Measurements from ENCODE around the gene ACSF3.

ACSF3 gene

DNA sequence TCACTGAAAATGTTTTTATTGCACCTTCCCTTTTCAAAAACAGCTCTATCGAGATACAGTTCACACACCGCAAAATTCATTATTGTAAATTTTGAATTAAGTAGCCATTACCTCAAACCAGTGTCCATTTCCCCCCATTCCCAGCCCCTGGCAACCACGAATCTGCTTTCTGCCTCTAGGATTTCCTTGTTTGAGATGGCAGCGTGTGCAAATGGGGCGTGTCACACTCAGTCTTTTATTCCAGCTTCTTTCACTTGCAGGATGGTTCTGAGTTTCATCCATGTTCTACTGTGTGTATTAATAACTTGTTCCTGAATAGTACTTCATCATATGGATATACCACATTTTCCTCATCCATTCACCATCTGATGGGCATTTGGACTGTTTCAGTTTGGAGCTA, 14.8 kb downstream of the ACSF3 start:
- no peak for DNase-seq (ENCODE audit: low read depth in 1 of 2, low spot score in 1 of 2)

DNA sequence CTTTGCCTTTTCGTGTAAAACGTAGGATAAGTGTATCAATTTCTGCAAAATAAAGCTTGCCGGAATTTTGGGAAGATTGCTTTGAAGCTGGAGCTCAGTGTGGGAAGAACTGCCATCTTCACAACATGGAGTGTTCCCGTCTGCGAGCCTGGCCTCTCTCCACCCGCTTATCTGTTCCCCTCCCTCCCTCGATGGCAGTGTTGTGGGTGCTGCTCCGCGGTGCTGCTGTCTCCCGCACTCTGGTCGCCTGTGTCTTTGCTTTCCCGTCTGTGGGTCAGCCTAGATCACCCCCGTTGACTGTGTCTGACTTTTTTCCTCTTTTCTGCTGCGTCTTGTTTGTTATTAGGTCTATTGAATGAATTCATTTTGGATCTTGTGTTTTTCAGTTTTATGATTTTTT, 17.0 kb downstream of the ACSF3 start:
- DNase-seq (ENCODE audit: low read depth in 1 of 2, low spot score in 1 of 2): no peak

- no peak for DNase-seq (ENCODE audit: low read depth in 1 of 2, low spot score in 1 of 2)
These were observed 17.6 kb downstream of the ACSF3 start for GRCh38 chr16:89111263-89111662.

DNA sequence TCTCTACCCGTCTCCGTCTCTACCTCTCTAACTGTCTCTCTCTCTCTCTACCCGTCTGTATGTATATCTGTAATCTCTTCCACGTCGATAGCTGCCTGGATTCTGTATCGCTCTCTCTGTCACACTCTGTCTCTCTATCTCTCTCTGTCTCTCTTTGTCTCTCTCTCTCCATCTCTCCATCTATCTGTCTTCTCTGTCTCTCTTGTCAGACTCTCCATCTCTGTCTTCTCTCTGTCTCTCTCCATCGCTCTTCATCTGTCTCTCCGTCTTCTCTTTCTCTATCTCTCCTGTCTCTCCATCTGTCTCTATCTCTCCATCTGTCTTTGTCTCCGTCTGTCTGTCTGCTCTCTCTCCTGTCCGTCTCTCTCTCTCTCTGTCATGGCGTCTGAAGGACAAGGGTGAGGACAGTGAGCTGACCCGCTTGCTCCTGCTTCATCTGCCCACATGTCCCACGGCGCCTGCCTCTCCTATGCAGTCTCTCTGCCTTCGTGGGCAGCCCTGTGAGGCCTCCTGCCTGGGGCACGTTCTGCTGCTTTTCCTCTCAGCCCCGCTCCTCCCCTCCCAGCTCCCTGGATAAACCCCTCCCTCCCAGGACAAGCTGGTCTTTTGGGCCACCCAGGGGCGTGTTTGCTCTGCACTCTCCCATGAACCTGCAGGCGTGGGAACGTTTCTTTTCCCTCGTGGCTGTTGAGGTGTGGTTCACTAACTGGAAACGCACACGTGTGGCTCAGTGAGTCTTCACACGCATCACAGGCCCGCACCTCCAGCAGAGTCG, 18.9 kb downstream of the ACSF3 start:
- no peak for DNase-seq (ENCODE audit: low read depth in 1 of 2, low spot score in 1 of 2)

DNA sequence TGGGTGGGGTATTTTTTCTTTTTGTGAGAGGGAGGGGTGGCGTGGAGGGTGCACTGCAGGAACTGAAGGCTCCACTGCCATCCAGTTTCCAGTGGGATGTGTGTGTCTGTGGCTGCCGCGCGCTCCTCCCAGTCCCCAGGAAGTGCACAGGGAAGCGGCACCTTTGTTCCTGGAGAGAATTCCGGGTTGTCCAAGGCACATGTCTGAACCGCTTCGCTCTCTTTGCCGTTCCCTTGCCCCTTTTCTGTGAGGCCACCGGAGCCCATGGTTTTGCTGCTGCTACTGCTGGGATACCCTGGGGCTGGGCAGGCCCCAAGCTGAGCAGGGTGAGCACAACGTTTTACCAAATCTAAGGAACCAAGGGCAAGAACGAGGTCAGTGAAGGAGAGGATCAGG, 19.5 kb downstream of the ACSF3 start:
- no peak for DNase-seq (ENCODE audit: low read depth in 1 of 2, low spot score in 1 of 2)

DNA sequence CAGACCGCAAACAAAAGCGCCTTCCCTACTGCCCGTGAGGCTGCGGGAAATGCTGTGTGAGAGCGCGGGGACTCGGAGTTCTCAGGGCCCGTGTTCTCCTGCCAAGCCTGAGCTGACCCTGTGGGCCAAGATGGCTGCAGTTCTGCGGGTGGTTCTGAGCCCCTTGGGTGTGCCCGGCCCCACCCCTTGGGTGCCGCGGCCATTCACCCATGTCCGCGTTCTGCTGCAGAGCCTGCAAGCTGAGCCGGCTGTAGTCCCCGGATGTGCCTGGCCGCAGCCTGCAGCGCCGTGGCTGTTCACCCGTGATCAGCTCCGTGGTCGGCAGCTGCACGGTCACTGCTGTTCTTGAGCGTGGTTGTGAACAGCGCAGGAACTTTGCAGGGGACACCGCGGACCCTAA, 20.0 kb downstream of the ACSF3 start:
- DNase-seq (ENCODE audit: low read depth in 1 of 2, low spot score in 1 of 2): no peak

- DNase-seq (ENCODE audit: low read depth in 1 of 2, low spot score in 1 of 2): no peak
These were observed 20.7 kb downstream of the ACSF3 start for GRCh38 chr16:89114159-89114981.

GRCh38 chr16:89115216-89115861, 21.7 kb downstream of the ACSF3 start:
- peak; percentile 77 to 81 for DNase-seq (ENCODE audit: low read depth in 1 of 2, low spot score in 1 of 2)

GRCh38 chr16:89116341-89117226, 22.9 kb downstream of the ACSF3 start:
- DNase-seq (ENCODE audit: low read depth in 1 of 2, low spot score in 1 of 2): no peak

GRCh38 chr16:89117227-89117974, 23.7 kb downstream of the ACSF3 start:
- DNase-seq (ENCODE audit: low read depth in 1 of 2, low spot score in 1 of 2): no peak

GRCh38 chr16:89117975-89118289, 24.3 kb downstream of the ACSF3 start:
- no peak for DNase-seq (ENCODE audit: low read depth in 1 of 2, low spot score in 1 of 2)

GRCh38 chr16:89118361-89119165, 24.9 kb downstream of the ACSF3 start:
- no peak for DNase-seq (ENCODE audit: low read depth in 1 of 2, low spot score in 1 of 2)

DNA sequence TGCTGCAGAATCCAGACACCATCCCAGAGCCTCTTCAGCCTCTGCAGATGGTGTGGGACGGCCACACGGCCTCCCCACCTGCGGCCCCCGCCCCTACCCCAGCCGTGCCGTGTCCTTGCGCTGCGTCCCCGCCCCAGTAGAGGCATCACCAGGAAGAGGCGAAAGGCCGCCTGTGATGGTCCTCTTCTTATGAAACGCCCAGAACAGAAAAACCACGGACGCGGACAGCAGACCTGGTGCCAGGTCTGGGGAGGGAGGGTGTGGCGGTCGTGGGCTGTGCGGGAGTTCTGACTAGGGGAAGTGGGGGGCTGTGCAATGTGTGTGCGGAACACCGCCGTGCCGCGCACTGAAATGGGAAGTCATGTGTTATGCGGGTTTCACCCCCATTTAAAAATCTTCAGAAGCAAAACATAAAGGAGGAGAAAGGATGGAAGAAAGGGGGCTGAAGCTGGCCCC, 25.5 kb downstream of the ACSF3 start:
- no peak for DNase-seq (ENCODE audit: low read depth in 1 of 2, low spot score in 1 of 2)

DNA sequence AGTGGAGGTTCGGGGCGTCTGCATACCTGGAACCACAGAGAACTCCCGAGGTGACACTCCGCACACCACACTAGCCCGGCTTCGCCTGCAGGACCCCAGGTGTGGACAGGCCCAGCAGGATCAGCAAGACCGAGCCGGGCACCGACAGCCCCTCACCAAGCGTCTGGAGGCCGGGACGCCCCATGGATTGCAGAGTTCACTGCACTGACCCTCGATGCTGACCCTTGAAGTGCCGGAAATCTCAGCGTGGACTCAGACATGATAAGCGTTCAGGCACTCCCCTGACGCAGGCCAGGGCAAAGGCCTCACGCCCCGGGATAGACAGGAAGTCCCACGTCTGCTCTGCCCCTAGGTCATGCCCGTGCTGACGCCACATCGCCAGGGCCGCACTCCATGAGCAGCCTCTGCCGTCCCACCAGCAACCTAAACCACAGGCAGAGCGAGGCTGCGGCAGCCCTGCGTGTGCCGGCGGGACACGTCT, 26.0 kb downstream of the ACSF3 start:
- DNase-seq (ENCODE audit: low read depth in 1 of 2, low spot score in 1 of 2): no peak

DNA sequence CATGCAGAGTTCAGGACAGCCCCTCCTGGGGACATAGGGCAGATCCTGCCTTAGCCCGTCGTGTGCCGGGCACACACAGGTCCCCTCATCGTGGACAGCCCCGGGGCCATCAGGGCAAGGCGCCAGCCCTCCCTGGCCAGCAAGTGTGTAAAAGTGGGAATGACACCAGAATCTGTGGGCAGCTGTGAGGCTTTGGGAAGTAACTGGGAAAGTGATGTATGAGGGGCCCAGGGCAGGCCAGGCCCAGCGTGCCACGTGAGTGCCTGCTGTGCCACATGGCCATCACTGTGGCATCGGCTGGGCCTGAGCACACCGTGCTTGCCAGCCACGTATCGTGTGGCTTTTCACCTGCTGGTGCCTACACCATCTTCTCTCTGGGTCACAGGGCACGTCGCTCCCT, 26.6 kb downstream of the ACSF3 start:
- no peak for DNase-seq (ENCODE audit: low read depth in 1 of 2, low spot score in 1 of 2)

- DNase-seq (ENCODE audit: low read depth in 1 of 2, low spot score in 1 of 2): no peak
These were observed 27.3 kb downstream of the ACSF3 start for GRCh38 chr16:89120921-89121351.

- DNase-seq (ENCODE audit: low read depth in 1 of 2, low spot score in 1 of 2): no peak
These were observed 28.2 kb downstream of the ACSF3 start for GRCh38 chr16:89121691-89122321.

DNA sequence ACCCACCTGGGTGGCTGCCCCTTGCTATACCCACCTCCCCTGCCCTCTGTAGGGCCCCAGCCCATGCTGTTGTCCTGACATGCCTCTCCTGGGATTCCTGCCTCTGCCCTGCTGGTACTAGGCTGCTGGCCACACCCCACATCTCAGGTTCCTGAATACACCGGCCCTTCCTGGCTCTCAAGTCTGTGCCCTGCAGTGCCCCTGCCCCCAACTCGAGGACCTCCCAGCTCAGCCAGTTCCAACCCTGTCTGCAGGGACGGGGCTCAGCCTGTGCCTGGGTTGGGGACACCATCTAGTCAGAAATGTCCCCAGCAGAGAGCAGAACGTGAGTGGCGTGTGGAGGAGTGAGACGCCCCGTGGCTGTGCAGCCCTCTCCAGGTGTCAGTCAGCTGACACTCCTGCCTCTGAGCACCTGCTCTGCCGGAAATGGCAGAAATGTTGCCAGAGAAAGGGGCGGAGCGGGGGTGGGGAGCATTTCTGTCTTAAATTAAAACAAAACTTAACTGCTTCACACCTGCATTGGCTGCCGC, 28.7 kb downstream of the ACSF3 start:
- peak; percentile 42 to 50 for DNase-seq (ENCODE audit: low read depth in 1 of 2, low spot score in 1 of 2)

All from activated T-helper 1 cell treated with anti-CD3 and anti-CD28 coated beads, Interleukin-2, amount 50 U/mL, for 16 hours (primary cell).